ENCODE measurements around the gene CYP4X1. TPM values are rescaled to one million over a fixed set of nuclear protein-coding genes. Genes with fewer than 3 reads are reported as not detected.
"Not testable (repeated sequence)": the region's sequence is repeated elsewhere in the genome, so short reads cannot be mapped to it uniquely, and the experiment has no call there.

Gene CYP4X1
- total RNA-seq, 1 donor from 2014 or later, result 3.1 TPM

- H3K36me3 ChIP-seq (ENCODE audit: control insufficient read depth in 3 of 3, insufficient read depth in 3 of 3, low read length in 3 of 3); H3K4me3 ChIP-seq (ENCODE audit: low read length in 3 of 3); H3K9me3 ChIP-seq (ENCODE audit: control insufficient read depth in 3 of 3, low read length in 3 of 3); H3K27ac ChIP-seq (ENCODE audit: low read depth, low read length); H3K4me1 ChIP-seq (ENCODE audit: control insufficient read depth in 3 of 3, insufficient read depth in 3 of 3, low read length in 3 of 3); H3K9ac ChIP-seq (ENCODE audit: low read depth in 1 of 3, low read length in 3 of 3); H3K27me3 ChIP-seq (ENCODE audit: control insufficient read depth in 3 of 3, insufficient read depth in 3 of 3, low read length in 3 of 3): not testable (repeated sequence)
These were observed 46.0 kb downstream of the CYP4X1 start for GRCh38 chr1:47069509-47069908.

GRCh38 chr1:47089356-47089755 lies 65.9 kb downstream of the CYP4X1 start:
- not testable (repeated sequence) for H3K4me3 ChIP-seq (ENCODE audit: low read length in 3 of 3); H3K27ac ChIP-seq (ENCODE audit: low read depth, low read length); H3K9ac ChIP-seq (ENCODE audit: low read depth in 1 of 3, low read length in 3 of 3)

GRCh38 chr1:47091476-47091875 lies 68.0 kb downstream of the CYP4X1 start:
- H3K9me3 ChIP-seq (ENCODE audit: control insufficient read depth in 3 of 3, low read length in 3 of 3); H3K4me3 ChIP-seq (ENCODE audit: low read length in 3 of 3); H3K27ac ChIP-seq (ENCODE audit: low read depth, low read length); H3K9ac ChIP-seq (ENCODE audit: low read depth in 1 of 3, low read length in 3 of 3); H3K4me1 ChIP-seq (ENCODE audit: control insufficient read depth in 3 of 3, insufficient read depth in 3 of 3, low read length in 3 of 3); H3K27me3 ChIP-seq (ENCODE audit: control insufficient read depth in 3 of 3, insufficient read depth in 3 of 3, low read length in 3 of 3); H3K36me3 ChIP-seq (ENCODE audit: control insufficient read depth in 3 of 3, insufficient read depth in 3 of 3, low read length in 3 of 3): not testable (repeated sequence)

More at GRCh38 chr1:47089356-47089755, 65.9 kb downstream of the CYP4X1 start:
- not testable (repeated sequence) for H3K9me3 ChIP-seq (ENCODE audit: control insufficient read depth in 3 of 3, low read length in 3 of 3); H3K27me3 ChIP-seq (ENCODE audit: control insufficient read depth in 3 of 3, insufficient read depth in 3 of 3, low read length in 3 of 3); H3K36me3 ChIP-seq (ENCODE audit: control insufficient read depth in 3 of 3, insufficient read depth in 3 of 3, low read length in 3 of 3); H3K4me1 ChIP-seq (ENCODE audit: control insufficient read depth in 3 of 3, insufficient read depth in 3 of 3, low read length in 3 of 3)

Small RNA genes lying within 50 kb of the gene (small RNA-seq; reads per million reads assigned to genes)
- gene CYP4A27P, result not detected
- gene CYP4A43P, result not detected
- gene CYP4A44P, result not detected

Other genes starting within 250 kb of the CYP4X1 start
- gene CYP4B1, start 224.6 kb upstream of the CYP4X1 start, total RNA-seq, result not detected
- gene CYP4A11, start 82.2 kb upstream of the CYP4X1 start, total RNA-seq, result under 0.01 TPM
- gene CYP4Z1, start 43.6 kb downstream of the CYP4X1 start, total RNA-seq, result 1.0 TPM
- gene CYP4A22, start 113.8 kb downstream of the CYP4X1 start, total RNA-seq, result not detected
- not detected for gene PDZK1IP1, start 166.4 kb downstream of the CYP4X1 start, total RNA-seq
- gene TAL1, start 208.6 kb downstream of the CYP4X1 start, total RNA-seq, result 3.1 TPM

All from skeletal muscle tissue (tissue), 5 donors.